Fibroblast of skin of right quadriceps (primary cell): ENCODE data around the gene MAMDC2.
"Not testable (repeated sequence)": the region's sequence is repeated elsewhere in the genome, so short reads cannot be mapped to it uniquely, and the experiment has no call there.

Experiments
- DNase-seq: peaks from one replicate; pipeline ENCODE4 v3.0.0-alpha.2; 2013

The MAMDC2 gene

GRCh38 chr9:70143394-70144130, 99.9 kb downstream of the MAMDC2 start:
- no peak for DNase-seq

DNA sequence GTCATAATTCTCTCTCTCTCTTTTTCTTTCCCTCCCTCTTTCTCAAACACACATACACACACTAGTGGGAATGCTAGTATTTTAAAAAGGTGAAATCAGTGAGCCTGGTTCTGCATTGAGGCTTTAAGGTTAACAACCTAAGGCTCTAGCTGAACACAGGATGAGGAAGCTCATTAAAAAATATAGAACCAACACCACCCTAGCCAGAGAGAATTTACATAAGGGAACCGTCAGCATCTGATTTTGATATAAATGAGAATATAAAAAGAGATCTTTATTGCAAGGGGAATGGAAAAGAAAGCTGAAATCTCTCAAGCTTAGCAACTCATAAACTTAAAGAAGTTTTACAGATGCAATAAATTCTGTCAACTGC, 100.5 kb downstream of the MAMDC2 start:
- no peak for DNase-seq

GRCh38 chr9:70145981-70146380, 102.3 kb downstream of the MAMDC2 start:
- no peak for DNase-seq

DNA sequence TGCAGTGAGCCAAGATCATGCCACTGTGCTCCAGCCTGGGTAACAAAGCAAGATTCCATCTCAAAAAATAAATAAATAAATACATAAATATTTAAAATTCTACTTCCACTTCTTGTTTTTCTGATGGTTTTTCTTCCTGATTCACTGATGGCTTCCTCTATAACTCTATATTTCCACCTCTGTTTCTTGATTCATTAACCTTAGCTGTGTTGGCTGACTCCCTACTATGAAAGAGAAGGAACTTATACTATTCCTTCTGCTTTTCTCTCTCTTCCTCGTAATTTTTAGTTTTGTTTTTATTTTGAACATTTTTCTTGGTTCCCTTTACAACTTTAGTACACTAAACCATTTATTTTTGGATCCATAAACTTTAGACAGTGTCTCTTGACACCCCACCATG, 103.5 kb downstream of the MAMDC2 start:
- DNase-seq: no peak

DNA sequence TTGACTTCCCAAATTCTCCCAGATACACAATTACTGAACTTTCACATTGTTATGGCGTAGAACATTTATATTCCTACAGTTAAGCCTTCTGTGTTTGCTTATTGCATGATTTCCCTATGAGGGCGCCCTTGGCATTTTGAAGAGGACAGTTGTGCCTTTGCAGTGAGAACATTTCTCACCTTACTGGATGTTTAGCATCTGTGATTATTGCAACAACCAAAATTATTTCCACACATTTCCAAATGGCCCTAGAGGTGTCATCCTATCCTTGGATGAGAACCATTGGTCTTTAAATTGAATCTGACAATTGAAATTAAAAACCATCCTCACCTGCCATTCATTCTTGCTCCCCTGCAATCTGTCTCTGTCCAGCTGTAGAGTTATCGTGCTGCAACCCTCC, 104.0 kb downstream of the MAMDC2 start:
- DNase-seq: no peak

DNA sequence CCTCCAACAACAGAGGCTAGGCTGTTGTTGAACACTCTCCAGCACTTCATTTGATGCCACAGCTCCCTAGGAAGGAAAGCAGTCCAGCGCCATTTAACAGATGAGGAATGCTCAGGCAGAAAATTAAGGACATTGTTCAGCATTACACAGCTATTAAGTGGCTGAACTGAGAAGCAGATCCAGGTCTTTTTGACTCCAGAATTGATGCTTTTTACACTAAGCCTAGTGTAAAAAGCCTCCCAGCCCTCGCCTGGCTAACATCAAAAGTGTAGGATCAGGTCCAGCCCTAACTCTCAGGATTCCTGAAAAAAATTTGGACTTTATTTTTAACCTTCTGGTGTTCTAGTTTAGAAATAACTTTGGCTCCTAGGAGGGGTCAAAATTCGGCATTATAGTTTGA, 108.7 kb downstream of the MAMDC2 start:
- no peak for DNase-seq

DNA sequence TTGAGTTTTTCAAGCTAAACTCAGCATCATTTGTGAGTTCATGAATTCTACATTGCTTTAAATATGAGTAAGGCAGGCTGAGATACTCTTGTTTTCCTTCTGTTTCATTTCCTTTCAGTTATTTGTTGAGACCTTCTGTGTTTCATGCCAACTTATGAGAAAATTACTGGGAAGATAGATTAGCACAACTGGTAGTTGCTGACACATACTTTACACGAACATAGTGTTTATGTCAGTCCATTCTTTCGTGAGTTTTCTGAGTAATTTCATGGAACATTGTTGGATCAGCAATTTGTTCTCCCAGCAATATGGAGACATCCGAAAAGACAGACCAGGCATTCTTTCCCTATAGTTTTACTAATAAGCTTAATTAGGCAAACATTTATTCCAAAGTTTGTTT, 113.1 kb downstream of the MAMDC2 start:
- DNase-seq: no peak

DNA sequence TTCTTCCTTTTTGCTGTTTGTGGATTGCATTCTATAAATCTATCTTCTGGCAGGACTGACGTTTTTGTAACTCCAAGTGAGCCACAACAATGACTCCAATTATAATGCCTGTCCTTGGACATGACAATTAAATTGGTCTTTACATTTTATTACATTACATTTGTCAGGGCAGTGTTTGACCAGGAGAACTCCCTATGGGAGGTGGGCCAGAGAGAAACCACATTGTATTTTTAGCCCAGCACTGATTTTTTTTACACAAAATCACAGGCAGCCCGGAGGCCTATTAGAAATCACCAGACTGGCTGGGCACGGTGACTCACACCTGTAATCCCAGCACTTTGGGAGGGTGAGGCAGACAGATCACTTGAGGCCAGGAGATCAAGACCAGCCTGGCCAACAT, 116.0 kb downstream of the MAMDC2 start:
- peak; percentile 41 for DNase-seq

GRCh38 chr9:70160686-70161600, 117.3 kb downstream of the MAMDC2 start:
- DNase-seq: no peak

DNA sequence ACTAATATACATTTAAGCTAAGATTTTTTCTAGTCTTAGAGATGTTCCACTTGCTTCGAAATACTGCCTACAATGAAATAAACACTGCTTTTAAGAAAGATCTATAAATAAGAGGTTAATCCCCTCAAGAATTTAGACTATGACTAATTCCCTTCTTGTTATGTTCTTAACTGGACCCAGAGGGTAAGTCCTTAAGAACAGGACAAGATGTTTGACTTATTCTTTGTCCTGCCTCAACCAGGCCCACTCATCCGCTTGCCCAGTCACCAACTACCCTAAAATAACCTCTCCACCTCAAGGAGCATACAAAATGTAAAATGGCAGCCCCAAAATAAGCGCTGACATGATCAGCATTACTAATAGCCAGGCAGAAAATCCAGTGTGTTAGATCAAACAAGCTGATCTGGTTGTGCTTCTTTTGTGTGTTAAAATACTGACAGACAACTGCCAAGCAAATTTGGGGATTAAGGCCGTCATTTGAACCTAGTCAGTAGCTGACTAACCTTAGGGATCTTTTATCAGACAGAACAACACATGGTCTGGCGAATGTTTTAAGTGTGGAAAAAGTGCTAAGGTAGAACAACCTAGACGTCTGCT, 121.5 kb downstream of the MAMDC2 start:
- DNase-seq: peak; percentile 9

DNA sequence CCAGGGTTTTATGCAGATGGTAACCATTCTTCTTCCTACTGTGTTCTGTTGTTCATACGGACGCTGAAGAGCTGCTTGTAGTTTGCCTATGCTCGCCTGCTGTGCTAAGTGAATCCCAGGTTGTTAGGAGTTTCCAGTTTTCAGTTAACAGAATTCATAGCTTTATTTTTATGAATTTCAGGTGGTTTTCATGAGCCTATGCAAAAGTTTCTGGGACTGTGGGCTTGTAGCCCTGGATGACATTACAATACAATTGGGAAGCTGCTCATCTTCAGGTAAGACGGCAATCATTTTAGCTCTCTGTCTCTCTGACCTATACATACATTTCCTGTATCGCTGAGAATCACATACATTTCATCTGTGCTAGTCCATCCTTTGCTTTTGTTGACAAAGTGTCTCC, 124.9 kb downstream of the MAMDC2 start:
- DNase-seq: no peak

- no peak for DNase-seq
Measured at GRCh38 chr9:70169222-70169621, 125.6 kb downstream of the MAMDC2 start.

DNA sequence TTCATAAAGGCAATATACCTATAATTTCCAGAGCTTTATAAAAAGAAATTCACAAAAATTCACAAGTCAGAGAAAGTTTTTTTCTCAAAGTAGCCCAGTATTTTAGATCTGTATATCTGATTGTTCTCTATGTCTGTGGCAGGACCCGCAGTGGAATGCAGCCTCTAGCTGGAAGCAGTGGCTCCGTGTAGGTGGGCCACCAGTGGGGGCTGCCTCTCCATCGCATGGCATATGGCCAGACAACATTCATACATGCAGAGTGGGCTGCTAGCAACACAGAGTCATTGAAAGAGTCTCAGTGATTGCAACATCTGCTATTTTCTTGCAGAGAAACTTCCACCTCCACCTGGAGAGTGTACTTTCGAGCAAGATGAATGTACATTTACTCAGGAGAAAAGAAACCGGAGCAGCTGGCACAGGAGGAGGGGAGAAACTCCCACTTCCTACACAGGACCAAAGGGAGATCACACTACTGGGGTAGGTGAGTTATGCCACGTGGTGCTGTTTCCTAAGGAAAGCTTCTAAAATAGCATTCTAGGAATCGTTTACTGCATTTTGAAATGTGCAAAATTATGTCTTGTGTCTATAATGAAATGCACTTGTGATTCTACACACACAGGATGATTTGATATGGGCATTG, 126.6 kb downstream of the MAMDC2 start:
- no peak for DNase-seq

DNA sequence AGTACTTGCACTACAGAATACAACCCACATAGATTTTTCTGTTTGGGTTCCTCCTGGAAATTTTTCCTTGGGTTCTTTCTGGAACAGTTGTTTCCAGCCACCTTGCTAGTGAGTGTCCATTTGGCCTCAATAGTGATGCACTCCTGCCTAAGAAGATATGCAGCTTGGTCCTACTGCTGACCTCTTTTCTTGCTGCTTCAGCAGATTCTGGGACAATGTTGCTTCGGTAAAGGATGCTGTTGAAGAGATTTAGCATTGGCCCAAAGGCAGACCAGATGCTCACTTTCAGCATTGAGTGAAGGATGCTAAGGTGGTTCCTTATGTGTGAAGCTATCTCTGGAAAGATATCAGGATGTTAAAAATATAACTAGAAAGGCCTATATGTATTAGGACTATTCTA, 128.9 kb downstream of the MAMDC2 start:
- DNase-seq: no peak

DNA sequence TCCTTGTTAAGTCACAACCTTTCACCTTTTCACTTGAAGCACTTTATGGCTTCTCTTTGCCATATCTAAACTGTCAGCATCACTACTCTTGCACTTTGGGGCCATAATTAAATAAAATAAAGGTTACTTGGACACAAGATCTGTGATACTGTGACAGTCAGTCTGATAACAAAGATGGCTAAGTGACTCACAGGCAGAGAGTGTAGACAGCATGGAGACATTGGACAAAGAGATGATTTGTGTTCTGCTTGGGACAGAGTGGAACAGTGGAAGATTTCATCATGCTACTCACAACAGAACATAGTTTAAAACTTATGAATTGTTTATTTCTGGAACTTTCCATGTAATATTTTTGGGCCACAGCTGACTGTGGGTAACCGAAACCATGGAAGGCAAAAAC, 133.5 kb downstream of the MAMDC2 start:
- peak; percentile 2 for DNase-seq

DNA sequence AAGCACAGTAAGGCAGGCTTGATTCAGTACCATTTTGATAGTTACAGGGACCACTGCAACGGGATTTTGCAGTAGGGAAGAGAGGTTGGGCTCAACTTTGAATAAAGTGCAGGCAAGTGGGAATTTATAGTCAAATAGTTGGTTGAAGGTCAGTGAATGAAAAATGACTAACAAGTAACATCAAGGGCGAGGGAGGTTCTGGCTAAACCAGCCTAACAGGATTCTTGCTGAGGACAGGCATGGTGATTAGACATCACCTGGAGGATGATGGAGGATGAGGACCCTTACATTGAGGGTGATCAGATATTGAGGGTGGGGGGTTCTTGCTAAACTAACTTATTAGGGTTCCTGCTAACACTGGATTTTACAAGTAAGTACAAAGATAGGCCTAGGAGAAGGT, 149.1 kb downstream of the MAMDC2 start:
- no peak for DNase-seq

DNA sequence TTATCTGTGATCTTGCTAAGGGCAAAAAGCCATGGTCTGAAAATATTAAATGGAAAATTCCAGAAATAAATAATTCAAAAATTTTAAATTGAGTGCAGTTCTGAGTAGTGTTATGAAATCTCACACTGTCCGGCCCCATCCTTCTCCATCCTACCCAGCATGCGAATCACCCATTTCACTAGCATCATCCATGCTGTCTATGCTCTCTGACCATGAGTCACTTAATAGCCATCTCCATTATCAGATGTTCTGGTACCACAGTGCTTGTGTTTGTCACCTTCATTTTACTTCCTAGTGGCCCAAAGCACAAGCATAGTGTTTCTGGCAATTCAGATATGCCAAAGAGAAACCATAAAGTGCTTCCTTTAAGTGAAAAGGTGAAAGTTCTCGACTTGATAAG, 151.8 kb downstream of the MAMDC2 start:
- peak; percentile 30 for DNase-seq

GRCh38 chr9:70197216-70198044, 153.8 kb downstream of the MAMDC2 start:
- DNase-seq: no peak

DNA sequence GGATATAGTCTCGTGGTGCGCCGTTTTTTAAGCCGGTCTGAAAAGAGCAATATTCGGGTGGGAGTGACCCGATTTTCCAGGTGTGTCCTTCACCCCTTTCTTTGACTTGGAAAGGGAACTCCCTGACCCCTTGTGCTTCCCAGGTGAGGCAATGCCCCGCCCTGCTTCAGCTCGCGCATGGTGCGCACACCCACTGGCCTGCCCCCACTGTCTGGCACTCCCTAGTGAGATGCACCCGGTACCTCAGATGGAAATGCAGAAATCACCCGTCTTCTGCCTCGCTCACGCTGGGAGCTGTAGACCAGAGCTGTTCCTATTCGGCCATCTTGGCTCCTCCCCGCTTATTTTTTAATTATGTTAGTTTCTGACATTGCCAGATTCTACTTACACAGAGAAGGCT, 161.1 kb downstream of the MAMDC2 start:
- DNase-seq: not testable (repeated sequence)

- no peak for DNase-seq
Measured at GRCh38 chr9:70205366-70206020, 161.8 kb downstream of the MAMDC2 start.

DNA sequence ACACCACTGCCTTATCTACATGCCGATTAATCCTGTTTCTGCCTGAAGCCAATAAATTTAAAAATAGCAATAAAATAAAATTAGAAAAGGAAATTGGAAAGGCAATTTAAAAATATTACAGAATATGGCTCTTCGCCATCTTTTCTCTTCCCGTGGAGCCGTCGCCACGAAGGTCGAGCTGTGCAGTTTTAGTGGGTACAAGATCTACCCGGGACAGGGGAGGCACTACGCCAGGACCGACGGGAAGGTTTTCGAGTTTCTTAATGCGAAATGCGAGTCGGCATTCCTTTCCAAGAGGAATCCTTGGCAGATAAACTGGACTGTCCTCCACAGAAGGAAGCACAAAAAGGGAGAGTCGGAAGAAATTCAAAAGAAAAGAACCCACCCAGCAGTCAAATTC, 173.4 kb downstream of the MAMDC2 start:
- DNase-seq: no peak

- peak; percentile 82 for DNase-seq
Measured at GRCh38 chr9:70218767-70219166, 175.1 kb downstream of the MAMDC2 start.
